T-helper 1 cell (primary cell): ENCODE results near the gene GNA12.
"Not testable (repeated sequence)": the region's sequence is repeated elsewhere in the genome, so short reads cannot be mapped to it uniquely, and the experiment has no call there.

Experiments used
- DNase-seq, 5 donors: peaks; one replicate each; pipeline ENCODE4 v3.0.0-alpha.2; 2012 to 2020

GNA12 gene

DNA sequence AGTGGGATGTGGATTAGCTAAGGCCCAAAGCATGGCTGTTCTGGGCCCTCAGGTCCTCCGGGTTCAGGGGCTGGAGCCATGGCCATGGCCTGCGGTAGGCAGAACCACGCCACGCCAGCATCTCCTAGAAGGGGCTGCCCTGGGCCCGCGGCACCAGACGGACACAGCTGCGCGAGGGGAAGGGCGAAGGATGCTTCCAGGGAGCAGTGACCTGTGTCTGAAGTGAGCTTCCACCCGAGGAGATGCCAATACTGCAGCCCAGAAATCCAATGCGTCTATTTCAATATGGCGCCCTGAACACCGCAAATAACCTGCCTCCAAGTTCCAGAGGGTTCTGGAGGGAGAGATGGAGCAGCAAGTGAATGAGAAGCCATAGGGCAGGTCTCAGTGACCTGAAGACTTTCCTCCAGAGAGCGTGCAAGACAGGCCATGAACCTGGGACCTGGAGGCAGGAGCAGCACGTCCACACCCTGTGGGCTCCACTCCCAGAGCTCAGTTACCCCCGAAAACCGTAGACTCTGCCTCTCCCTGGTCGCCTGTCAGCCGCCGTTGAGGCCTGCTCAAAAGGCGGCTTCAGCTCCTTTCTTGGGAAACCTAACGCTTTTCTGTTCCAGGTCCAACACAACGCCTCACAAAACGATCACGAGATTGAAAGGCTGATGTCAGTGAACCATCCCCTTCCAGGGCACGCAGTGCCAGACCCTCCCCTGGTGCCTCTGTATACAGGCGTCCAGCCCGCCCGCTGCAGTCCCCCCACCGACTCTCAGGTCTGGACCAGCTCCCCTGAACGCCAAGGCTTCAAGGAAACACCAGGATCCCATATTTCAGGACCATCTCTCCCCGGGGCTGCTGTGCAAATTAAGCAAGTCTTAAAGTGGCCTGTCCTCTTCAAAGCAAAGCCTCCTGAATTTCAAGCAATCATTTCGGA is 118.7 kb downstream of the GNA12 start:
- DNase-seq = no peak

DNA sequence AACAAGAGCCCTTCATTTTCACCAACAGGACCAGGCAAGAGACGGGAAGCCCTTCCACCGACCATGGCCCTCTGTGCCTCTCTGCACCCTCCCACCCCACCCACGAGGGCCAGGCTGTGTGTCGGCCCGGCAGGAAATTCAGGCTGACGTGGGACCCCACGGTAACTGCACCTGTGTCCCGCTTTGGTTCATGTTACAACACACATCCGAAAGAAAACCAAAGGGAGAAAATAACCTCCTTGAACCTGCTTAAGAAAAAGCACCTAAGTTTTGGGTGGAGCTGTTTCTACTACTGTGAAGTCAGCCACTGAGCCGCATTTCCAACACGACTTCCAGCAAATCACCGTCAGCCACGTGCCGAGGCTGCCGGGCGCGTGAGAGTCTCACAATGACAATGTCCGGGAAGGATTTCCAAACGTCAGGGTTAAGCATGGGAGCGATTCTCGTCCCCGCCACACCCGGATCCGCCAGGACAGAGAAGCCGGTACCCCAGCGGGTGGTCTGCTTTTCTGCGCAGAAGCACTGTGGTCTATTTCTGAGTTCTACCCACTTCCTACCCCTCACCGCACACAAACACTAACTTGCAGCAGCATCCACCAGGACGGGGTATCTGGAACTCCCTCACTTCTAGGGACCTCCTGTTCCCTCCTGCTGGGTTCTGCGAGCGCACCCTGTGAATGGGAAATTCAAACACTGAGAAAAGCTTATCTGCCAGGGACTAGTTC is 119.5 kb downstream of the GNA12 start:
- DNase-seq = no peak

- not testable (repeated sequence) for DNase-seq
Measured at GRCh38 chr7:2724036-2724435, 120.1 kb downstream of the GNA12 start.

DNA sequence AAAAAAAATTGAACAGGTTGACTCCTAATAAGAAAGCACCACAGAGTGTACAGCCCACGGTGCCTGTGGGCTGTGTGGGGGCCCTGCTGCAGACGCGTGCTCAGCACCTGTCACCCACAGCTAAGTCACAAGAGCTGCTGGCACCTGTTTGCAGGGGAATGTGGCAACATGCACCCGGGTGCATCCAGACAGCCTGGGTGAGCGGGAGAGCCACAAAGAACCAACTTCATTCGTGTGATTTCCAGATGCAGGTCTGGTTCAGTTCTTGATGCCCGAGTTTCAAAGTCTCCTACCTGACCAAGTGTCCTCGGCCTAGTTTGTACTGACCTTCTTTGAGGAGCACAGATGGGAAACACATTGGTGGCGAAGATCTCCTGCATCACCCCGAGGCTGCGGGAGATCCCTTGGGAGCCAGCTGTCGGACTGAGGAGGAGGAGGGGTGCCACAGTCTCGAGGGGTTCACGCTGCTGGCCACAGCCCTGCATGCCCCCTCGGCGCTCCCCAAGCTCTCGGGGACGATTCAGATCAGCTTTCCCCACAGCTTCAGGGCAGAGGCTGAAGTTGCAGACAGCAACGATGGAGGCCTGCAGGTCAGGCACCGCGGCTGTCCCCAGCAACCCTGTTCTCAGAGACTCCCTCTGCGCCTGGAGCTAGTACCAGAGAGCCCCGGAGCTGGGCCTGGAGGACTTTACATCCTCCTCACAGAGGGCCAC is 120.8 kb downstream of the GNA12 start:
- no peak for DNase-seq

DNA sequence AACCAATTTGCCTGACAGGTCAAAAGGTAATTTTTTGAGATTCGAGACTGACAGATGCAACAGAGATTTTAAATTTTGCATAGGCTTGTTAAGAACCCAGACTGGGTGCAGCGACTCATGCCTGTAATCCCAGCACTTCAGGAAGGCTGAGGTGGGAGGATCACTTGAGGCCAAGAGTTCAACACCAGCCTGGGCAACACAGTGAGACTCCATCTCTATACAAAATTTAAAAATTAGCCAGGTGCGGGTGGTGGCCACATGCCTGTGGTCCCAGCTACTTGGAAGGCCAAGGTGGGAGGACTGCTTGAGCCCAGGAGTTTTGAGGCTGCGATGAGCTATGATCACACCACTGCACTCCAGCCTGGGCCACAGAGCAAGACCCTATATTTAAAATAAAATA is 121.5 kb downstream of the GNA12 start:
- no peak for DNase-seq

DNA sequence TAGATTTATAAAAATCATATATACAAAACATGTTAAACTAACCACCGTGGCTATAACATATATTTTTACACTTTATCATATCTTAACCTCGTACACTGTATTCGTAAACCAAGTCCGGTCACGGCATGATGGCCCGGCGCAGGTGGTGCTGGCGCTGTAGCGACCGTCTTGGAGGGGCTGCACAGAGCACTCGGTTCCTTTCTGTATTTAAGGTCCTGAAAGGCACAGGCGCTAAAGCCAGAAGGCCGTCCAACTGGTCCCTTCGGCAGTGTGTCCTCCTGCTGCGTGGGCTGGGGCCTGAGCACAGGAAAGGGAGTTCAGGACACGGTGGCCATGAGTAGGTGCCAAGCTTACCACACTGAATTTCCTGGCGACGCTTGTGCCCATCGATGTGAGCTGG is 122.3 kb downstream of the GNA12 start:
- DNase-seq = no peak

GRCh38 chr7:2720024-2720423 is 124.1 kb downstream of the GNA12 start:
- no peak for DNase-seq

DNA sequence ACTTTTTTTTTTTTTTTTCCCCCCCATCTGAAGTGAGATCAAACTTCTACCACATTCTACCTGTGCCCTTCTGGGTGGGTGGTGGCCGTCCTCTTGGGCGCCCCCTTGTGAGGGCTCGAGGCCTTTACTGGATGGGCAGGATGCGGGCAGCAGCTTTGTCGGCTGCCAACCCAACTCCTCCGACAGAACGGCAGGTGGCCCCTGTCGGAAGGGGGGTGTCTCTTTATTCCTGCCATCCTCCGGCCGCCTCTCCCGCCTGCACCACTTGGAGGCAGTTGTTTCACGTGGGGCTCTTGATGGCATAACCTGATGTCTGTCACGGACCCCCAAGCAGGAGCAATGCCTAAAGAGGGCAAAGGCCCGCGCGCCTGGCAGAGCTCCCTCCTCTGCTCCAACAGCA is 125.1 kb downstream of the GNA12 start:
- peak in 4 of 5 donors; percentile 43 to 69 (median 49) for DNase-seq

DNA sequence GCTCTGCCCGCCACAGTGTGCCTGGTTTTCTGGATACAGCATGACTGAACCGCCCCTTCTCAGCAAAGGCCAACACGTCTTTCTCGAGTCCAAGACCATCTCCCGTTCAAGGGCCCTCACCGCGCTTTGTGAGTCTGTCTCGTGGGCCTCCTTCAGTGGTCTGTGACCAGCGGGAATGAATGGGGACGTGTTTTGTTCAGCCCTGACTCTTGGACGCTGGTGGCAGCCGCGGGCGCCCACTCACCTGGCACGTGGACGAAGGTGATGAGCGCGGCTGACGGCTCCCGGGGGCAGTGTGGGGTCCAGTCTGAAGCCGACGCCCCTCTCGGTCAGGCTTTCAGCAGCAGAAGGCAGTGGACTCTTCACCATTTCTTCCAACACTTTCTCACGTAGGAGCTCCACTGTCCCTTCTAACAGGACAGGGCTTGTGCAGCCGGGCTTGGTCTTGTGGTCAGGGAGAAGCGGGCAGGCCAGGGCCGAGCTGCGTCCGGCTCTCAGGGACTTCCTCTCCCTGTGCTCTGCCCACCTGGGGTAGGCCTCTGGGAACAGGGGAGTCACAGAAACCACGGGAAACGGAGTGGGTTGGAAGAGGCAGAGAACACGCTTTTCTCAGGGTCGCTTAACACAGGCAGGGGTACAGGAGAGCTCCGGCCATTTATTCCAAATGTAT is 125.7 kb downstream of the GNA12 start:
- no peak for DNase-seq

- peak in 1 of 5 donors; percentile 49 for DNase-seq
Measured at GRCh38 chr7:2717293-2718261, 126.5 kb downstream of the GNA12 start.

DNA sequence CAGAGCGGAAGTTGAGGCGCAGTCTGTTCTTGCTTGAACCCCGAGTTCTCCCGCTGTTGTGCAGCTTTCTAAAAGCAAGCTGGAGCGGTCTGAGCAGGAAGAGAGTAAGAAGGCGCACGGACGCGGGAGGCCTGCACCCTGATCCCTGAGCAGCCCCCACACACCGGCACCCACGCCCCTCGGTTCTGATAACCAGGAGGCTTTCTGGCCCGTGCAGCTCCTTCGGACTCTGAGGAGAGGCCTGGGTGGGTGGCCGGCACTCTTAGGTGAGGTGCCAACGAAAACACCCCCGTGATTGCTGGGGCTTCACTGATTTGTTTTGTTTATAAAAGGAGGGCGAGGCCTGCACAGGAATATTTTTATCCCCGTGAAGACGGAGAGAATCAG is 127.2 kb downstream of the GNA12 start:
- DNase-seq = no peak

GRCh38 chr7:2716488-2716887 is 127.6 kb downstream of the GNA12 start:
- no peak for DNase-seq

DNA sequence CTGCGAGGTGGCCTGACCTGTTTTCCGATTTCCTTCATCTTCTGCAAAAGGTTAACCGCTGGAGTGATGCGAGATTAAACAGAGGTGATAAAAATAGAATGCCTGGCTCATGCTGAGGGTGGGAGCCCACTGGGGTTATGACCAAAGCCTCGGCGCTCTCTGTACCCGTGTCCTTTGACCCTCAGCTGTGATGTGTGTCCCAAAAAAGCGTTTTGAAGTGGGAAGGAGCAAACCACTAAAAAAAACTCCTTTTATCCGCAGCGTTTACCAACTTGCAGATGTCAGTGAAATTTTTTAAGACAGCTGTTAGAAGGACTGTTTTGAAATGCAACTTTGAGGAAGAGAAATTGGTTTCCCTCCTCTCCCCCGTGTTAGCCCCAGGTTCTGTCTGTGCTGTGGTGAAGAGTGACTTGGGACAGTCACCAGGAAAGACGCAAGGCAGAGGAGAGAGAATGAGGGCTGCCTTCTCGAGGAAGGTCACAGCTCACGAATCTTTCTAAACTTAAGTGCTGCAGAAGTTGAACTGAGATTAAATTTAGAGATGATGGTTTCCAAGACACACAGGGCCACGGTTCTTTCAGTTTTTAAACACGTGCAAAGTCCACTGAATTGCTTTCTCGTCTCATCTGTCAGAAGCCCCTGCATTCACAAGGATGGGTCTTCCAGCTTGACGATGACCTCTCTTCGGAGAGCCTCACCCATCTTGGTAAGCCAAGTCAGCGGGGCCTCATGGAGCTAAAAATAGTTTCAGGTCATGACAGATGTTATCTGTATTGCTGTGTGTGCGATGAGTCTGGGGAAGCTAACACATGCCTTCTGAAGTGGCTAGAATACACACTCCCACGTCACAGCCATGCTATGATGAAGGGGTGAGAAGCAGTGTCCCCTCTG is 128.5 kb downstream of the GNA12 start:
- DNase-seq = peak in 2 of 5 donors; percentile 30 to 46

DNA sequence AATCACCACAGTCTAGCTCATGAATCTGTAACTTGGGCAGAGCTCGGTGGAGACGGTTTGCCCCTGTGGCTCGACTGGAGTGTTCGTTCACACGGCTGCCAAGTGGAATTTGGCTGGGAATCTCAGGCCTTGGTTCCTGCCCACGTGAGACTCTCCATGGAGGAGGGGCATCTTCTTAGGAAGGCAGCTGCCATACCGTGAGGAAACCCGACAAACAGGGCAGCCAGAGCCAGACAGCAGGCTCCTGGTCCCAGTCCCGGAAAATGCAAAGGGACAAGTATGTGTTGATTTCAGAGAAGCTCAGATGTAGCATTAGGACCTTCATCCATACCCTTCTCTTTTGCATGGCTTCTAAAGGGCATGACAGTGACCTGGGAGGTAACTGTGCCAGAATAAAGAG is 129.5 kb downstream of the GNA12 start:
- no peak for DNase-seq

- no peak for DNase-seq
Measured at GRCh38 chr7:2713978-2714377, 130.1 kb downstream of the GNA12 start.

- no peak for DNase-seq
Measured at GRCh38 chr7:2713370-2713769, 130.7 kb downstream of the GNA12 start.

DNA sequence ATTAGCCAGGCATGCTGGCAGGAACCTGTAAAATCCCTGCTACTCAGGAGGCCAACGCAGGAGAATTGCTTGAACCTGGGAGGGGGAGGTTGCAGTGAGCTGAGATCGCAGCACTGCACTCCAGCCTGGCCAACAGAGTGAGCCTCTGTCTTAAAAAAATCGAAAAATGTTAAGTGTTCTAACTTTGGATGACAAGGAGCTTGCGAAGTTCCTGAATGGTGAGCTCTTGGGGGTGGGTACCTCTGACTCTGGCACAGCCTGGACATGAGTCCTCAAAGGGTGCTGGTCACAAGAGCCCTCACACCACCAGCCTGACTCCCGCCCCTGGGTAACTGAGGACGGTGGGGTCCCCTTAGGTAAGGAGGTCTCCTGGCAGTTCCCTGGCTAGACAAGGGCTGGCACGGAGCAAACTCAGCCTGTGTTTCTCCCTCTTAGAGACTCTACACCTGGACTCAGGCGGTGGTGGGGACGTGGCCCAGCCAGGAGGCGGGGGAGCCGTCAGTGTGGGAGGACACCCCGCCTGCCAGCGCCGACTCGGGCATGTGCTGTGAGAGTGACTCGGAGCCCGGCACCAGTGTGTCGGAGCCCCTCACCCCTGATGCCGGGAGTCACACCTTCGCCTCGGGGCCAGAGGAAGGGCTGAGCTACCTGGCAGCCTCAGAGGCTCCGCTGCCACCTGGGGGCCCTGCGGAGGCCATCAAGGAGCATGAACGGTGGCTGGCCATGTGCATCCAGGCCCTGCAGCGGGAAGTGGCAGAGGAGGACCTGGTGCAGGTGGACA is 132.0 kb downstream of the GNA12 start:
- no peak for DNase-seq

GRCh38 chr7:2710901-2711551 is 133.1 kb downstream of the GNA12 start:
- DNase-seq = peak in 3 of 5 donors; percentile 20 to 82 (median 29)

- peak in 4 of 5 donors; percentile 43 to 61 (median 49) for DNase-seq
Measured at GRCh38 chr7:2710286-2710655, 133.8 kb downstream of the GNA12 start.
